Epithelial cell of proximal tubule (primary cell): ENCODE results near the gene C14orf93. TPM values are rescaled to one million over a fixed set of nuclear protein-coding genes. Genes with fewer than 3 reads are reported as not detected.
A peak's percentile ranks its signal among the peaks of the same experiment; 100 is the strongest.

ENCODE experiments used
- DNase-seq: peaks from one replicate; pipeline ENCODE4 v3.0.0-alpha.2; 2011; ENCODE audit warnings: low read depth
- H3K4me3 ChIP-seq: 2 replicates; pipeline ENCODE4 v1.5.1; 2011; ENCODE audit warnings: low read depth, mild to moderate bottlenecking, low read length
- CTCF ChIP-seq: conservative IDR thresholded peaks from 2 replicates; pipeline ENCODE4 v1.5.1; 2012; ENCODE audit warnings: low read depth, mild to moderate bottlenecking, low read length
- total RNA-seq: library from RNA; depleted of rRNA; stranded (reverse); fragments of >200 nt; gene quantifications from 2 replicates; pipeline ENCODE4 v1.2.3, GENCODE V29; 2015

C14orf93 gene
- total RNA-seq, 1 donor from 2014 or later, result 9.4 TPM

- no peak overlapping the region for H3K4me3 ChIP-seq
- TF ChIP-seq CTCF, result no peak
- no peak for DNase-seq
Measured at GRCh38 chr14:23055621-23056144, 45.7 kb upstream of the C14orf93 start.

GRCh38 chr14:23055147-23055550, 45.2 kb upstream of the C14orf93 start:
- no peak overlapping the region for H3K4me3 ChIP-seq
- no peak for DNase-seq
- no peak for TF ChIP-seq CTCF

GRCh38 chr14:23054000-23054811, 44.3 kb upstream of the C14orf93 start:
- TF ChIP-seq CTCF, result no peak
- H3K4me3 ChIP-seq, result no peak overlapping the region
- DNase-seq, result no peak

GRCh38 chr14:23053426-23053825, 43.5 kb upstream of the C14orf93 start:
- no peak for TF ChIP-seq CTCF
- no peak for DNase-seq

GRCh38 chr14:23052671-23053070, 42.7 kb upstream of the C14orf93 start:
- no peak for TF ChIP-seq CTCF
- H3K4me3 ChIP-seq, result no peak overlapping the region
- DNase-seq, result no peak

More at GRCh38 chr14:23053426-23053825, 43.5 kb upstream of the C14orf93 start:
- H3K4me3 ChIP-seq, result no peak overlapping the region

- peak; percentile 37 for TF ChIP-seq CTCF
- no peak overlapping the region for H3K4me3 ChIP-seq
- DNase-seq, result no peak
Measured at GRCh38 chr14:23052182-23052623, 42.3 kb upstream of the C14orf93 start.
